ENCODE data around the gene SEC63.

- TF ChIP-seq POLR2AphosphoS5 (IDR thresholded peaks at IDR 0.05; ENCODE audit: insufficient read depth in 1 of 2, low read depth in 1 of 2) = peak in 1 of 2 donors; percentile 44
- peak; percentile 69 to 92 (median 91) for TF ChIP-seq CTCF (IDR thresholded peaks at IDR 0.05)
- TF ChIP-seq POLR2A (IDR thresholded peaks at IDR 0.05) = no peak
Observed at GRCh38 chr6:107847844-107848802, 109.9 kb downstream of the SEC63 start.

Measured in vagina (tissue), 2 donors.